ENCODE results near the gene IFITM2.
"Not testable (repeated sequence)": the region's sequence is repeated elsewhere in the genome, so short reads cannot be mapped to it uniquely, and the experiment has no call there.

Gene IFITM2

DNA sequence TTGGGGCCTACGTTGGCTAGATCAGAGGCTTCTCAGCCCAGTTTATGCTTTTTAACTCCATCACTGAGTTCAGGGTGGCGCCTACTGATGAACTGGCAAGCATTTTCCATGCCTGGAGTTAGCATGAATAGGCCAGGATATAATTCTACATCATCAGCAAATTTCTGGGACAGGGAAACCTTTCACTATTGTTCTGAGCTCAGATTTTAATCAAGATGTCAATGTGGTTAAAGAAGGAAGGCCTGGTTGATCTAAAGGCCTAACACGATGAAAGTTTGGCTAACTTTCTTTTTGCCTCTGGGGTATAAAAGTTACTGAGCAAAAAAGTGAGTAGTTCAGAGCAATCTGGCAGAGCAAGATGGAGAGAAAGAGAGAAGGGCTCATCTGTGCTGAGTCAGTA lies 34.7 kb downstream of the IFITM2 start:
- DNase-seq (ENCODE audit: low read depth) = no peak

DNA sequence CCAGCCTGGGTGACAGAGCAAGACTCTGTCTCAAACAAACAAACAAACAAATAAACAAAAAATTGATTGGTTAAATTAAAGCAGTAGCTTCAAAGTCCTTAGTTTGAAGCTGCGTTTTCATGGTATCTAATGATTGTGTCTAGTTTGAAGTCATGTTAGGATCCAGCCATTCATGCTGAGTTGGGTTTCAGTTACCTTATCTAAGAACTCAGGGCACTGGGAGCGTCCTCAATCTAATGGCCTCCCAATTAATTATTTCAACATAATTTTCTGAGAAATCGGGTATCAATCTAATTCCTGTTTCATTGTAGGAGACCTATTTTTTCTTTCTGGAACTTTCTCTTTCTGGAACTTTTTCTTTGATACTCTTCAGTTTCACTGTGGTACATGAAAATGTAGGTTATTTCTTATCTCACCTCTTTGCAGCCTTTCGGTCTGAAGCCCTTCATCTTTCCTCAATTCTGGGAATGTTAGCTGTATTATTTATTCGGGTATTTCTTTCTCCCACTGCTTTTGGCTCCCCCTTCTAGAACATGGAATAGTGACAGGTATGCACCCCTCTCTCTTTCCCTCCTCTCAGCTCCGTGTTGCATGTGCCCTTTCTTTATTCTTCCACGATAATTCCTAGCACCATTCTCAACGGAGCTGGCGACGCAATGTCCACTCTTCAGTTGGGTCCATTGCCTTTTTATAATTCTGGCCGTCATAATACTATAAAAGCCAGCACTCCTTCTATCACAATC lies 37.4 kb downstream of the IFITM2 start:
- DNase-seq (ENCODE audit: low read depth) = no peak

- no peak for DNase-seq (ENCODE audit: low read depth)
Observed at GRCh38 chr11:346529-346928, 38.9 kb downstream of the IFITM2 start.

GRCh38 chr11:349270-349954 lies 41.8 kb downstream of the IFITM2 start:
- not testable (repeated sequence) for DNase-seq (ENCODE audit: low read depth)

DNA sequence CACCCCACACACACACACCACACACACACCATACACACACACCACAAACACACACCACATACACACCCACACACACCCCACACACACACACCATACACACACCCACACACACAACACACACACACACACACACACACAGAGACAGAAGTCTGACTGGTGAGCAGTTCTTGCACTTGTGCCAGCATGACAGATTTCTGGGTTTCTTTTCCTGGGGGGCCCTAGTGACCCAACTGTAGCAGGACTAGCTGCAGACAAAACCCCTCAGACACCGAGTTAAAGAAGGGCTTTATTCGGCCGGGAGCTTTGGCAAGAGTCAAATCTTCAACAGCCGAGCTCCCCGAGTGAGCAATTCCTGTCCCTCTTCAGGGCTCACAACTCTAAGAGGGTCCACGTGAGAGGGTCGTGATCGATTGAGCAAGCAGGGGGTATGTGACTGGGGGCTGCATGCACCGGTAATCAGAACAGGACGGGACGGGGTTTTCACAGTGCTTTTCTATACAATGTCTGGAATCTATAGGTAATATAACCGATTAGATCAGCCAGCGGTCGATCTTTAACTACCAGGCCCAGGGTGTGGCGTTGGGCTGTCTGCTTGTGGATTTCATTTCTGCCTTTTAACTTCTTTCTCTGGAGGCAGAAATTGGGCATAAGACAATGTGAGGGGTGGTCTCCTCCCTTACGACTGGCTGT lies 42.6 kb downstream of the IFITM2 start:
- DNase-seq (ENCODE audit: low read depth) = not testable (repeated sequence)

- no peak for DNase-seq (ENCODE audit: low read depth)
Observed at GRCh38 chr11:350723-351255, 43.2 kb downstream of the IFITM2 start.

- DNase-seq (ENCODE audit: low read depth) = no peak
Observed at GRCh38 chr11:351411-351810, 43.8 kb downstream of the IFITM2 start.

DNA sequence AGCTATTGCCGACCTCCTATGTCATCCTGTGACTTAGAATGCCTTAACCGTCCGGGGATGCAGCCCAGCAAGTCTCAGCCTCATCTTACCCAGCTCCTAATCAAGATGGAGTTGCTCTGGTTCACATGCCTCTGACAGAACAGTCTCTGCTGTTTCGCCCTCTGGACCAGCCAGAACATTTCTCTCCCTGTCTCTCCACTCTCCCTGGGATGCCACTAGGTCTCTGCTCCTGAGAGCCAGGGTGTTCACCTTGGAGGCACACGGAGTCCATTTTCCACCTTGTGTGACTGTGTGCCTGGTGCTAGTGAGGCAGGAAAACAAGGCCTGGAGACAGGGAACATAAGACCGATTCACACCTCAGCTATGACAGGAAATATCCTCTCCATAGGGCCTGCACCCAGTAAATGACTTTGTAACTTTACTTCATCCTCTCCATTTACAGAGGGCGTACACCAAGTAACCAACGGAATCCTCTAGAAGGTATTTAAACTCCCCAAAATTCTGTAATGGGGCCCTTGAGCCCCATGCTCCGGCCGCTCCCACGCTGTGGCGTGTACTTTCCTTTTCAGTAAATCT lies 44.9 kb downstream of the IFITM2 start:
- no peak for DNase-seq (ENCODE audit: low read depth)

DNA sequence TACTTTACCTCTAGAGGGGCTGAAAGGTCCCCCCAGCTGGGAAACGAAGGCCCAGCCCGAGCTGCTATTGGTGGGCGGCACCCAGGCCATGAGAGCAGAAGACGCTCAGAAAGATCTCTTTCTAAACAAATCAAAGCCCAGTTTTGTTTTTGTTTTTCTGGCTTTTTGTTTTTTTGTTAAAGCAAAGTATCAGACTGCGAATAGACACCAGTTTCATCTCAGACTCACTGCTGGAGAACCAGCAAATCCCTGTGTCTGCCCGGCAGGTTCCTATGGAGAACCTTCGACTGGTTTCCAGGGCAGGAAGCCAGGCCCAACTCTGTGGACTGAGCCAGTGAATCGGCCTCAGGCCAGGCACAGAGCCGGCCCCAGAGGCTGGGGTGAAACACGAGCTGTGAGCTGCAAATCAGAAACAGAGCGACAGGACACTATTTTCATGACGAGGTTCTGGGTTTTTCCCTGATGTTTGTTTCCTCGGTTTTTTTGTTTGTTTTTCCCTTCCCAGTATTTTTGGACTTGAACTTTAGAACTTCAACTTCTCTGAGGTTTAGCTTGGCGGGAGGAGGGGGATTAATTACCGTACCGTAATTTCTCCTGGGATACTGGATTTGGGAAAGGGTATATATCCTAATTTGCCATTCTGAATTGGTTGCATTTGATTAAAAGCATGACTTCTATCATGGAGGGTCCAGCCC lies 45.7 kb downstream of the IFITM2 start:
- DNase-seq (ENCODE audit: low read depth) = no peak

- DNase-seq (ENCODE audit: low read depth) = peak; percentile 77
Observed at GRCh38 chr11:355581-356458, 48.2 kb downstream of the IFITM2 start.

DNA sequence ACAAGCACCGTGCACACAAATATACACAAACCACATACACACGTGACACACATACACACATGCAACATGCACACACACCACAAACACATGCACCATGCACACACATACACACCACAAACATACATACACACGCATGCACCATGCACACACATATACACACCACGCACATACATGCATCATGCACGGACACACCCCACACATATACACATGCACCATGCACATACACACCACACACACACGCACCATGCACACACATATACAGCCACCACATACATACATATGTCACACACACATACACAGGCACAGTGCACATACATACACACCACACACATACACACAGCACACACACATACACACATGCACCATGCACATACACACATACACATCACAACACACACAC lies 49.0 kb downstream of the IFITM2 start:
- DNase-seq (ENCODE audit: low read depth) = no peak

- DNase-seq (ENCODE audit: low read depth) = no peak
Observed at GRCh38 chr11:357582-357981, 50.0 kb downstream of the IFITM2 start.

- no peak for DNase-seq (ENCODE audit: low read depth)
Observed at GRCh38 chr11:358129-358800, 50.6 kb downstream of the IFITM2 start.
